ENCODE results near the gene BNIP3.

The BNIP3 gene

GRCh38 chr10:131981429-131982184 lies at the start of gene BNIP3:
Gene BNIP3 (minus strand): TSS chr10:131981923. CDS start chr10:131981806, 117 bp downstream.
- peaks cover 20% of the 10 kb centered on the region for H3K4me1 ChIP-seq (ENCODE audit: insufficient read depth, low read length)
- H3K4me3 ChIP-seq (ENCODE audit: low read length): peak within 1 kb of the TSS; percentile 55
- H3K27me3 ChIP-seq (ENCODE audit: insufficient read depth, low read length): no peaks in the 10 kb centered on the region
- H3K9me3 ChIP-seq (ENCODE audit: low read length): no peaks in the 10 kb centered on the region
- H3K36me3 ChIP-seq (ENCODE audit: insufficient read depth, low read length): no peaks in the 10 kb centered on the region
- H2AFZ ChIP-seq (ENCODE audit: low read depth, low read length): peak within 1 kb of the TSS; percentile 97

- peaks cover 23% of the 10 kb centered on the region for H3K27me3 ChIP-seq (ENCODE audit: insufficient read depth, low read length)
- no peak overlapping the region for H2AFZ ChIP-seq (ENCODE audit: low read depth, low read length)
- H3K36me3 ChIP-seq (ENCODE audit: insufficient read depth, low read length): no peaks in the 10 kb centered on the region
- H3K4me3 ChIP-seq (ENCODE audit: low read length): no peak overlapping the region
- peaks cover 3% of the 10 kb centered on the region for H3K9me3 ChIP-seq (ENCODE audit: low read length)
- peaks cover 1% of the 10 kb centered on the region for H3K4me1 ChIP-seq (ENCODE audit: insufficient read depth, low read length)
Observed at GRCh38 chr10:132030898-132031463, 49.3 kb upstream of the BNIP3 start.

- H3K9me3 ChIP-seq (ENCODE audit: low read length): no peaks in the 10 kb centered on the region
- H2AFZ ChIP-seq (ENCODE audit: low read depth, low read length): no peak overlapping the region
- no peaks in the 10 kb centered on the region for H3K4me1 ChIP-seq (ENCODE audit: insufficient read depth, low read length)
- H3K4me3 ChIP-seq (ENCODE audit: low read length): no peak overlapping the region
- H3K36me3 ChIP-seq (ENCODE audit: insufficient read depth, low read length): no peaks in the 10 kb centered on the region
- peaks cover 1% of the 10 kb centered on the region for H3K27me3 ChIP-seq (ENCODE audit: insufficient read depth, low read length)
Observed at GRCh38 chr10:132028706-132029105, 47.0 kb upstream of the BNIP3 start.

GRCh38 chr10:132027423-132027983 lies 45.8 kb upstream of the BNIP3 start:
- no peak overlapping the region for H2AFZ ChIP-seq (ENCODE audit: low read depth, low read length)
- no peaks in the 10 kb centered on the region for H3K4me1 ChIP-seq (ENCODE audit: insufficient read depth, low read length)
- no peaks in the 10 kb centered on the region for H3K27me3 ChIP-seq (ENCODE audit: insufficient read depth, low read length)
- H3K9me3 ChIP-seq (ENCODE audit: low read length): no peaks in the 10 kb centered on the region
- no peak overlapping the region for H3K4me3 ChIP-seq (ENCODE audit: low read length)
- no peaks in the 10 kb centered on the region for H3K36me3 ChIP-seq (ENCODE audit: insufficient read depth, low read length)

GRCh38 chr10:132023092-132023811 lies 41.5 kb upstream of the BNIP3 start:
- Histone ChIP-seq H3K27me3 (ENCODE audit: insufficient read depth, low read length) (peaks cover 4% of the 10 kb centered on the region), H3K4me3 (ENCODE audit: low read length) (no peak overlapping the region), H3K9me3 (ENCODE audit: low read length) (no peaks in the 10 kb centered on the region), H3K36me3 (ENCODE audit: insufficient read depth, low read length) (no peaks in the 10 kb centered on the region), H3K4me1 (ENCODE audit: insufficient read depth, low read length) (no peaks in the 10 kb centered on the region), H2AFZ (ENCODE audit: low read depth, low read length) (no peak overlapping the region)

- Histone ChIP-seq H3K36me3 (ENCODE audit: insufficient read depth, low read length) (no peaks in the 10 kb centered on the region), H2AFZ (ENCODE audit: low read depth, low read length) (no peak overlapping the region), H3K4me3 (ENCODE audit: low read length) (no peak overlapping the region), H3K9me3 (ENCODE audit: low read length) (no peaks in the 10 kb centered on the region), H3K27me3 (ENCODE audit: insufficient read depth, low read length) (peaks cover 4% of the 10 kb centered on the region), H3K4me1 (ENCODE audit: insufficient read depth, low read length) (no peaks in the 10 kb centered on the region)
Observed at GRCh38 chr10:132022241-132022640, 40.5 kb upstream of the BNIP3 start.

- Histone ChIP-seq H3K27me3 (ENCODE audit: insufficient read depth, low read length) (peaks cover 4% of the 10 kb centered on the region), H3K36me3 (ENCODE audit: insufficient read depth, low read length) (no peaks in the 10 kb centered on the region), H3K4me3 (ENCODE audit: low read length) (no peak overlapping the region), H2AFZ (ENCODE audit: low read depth, low read length) (no peak overlapping the region), H3K4me1 (ENCODE audit: insufficient read depth, low read length) (no peaks in the 10 kb centered on the region), H3K9me3 (ENCODE audit: low read length) (no peaks in the 10 kb centered on the region)
Observed at GRCh38 chr10:132021504-132022143, 39.9 kb upstream of the BNIP3 start.

GRCh38 chr10:132021046-132021445 lies 39.3 kb upstream of the BNIP3 start:
- Histone ChIP-seq H3K9me3 (ENCODE audit: low read length) (no peaks in the 10 kb centered on the region), H3K27me3 (ENCODE audit: insufficient read depth, low read length) (peaks cover 4% of the 10 kb centered on the region), H3K4me1 (ENCODE audit: insufficient read depth, low read length) (no peaks in the 10 kb centered on the region), H2AFZ (ENCODE audit: low read depth, low read length) (no peak overlapping the region), H3K36me3 (ENCODE audit: insufficient read depth, low read length) (no peaks in the 10 kb centered on the region), H3K4me3 (ENCODE audit: low read length) (no peak overlapping the region)

- H3K9me3 ChIP-seq (ENCODE audit: low read length): no peaks in the 10 kb centered on the region
- H3K4me3 ChIP-seq (ENCODE audit: low read length): no peak overlapping the region
- no peaks in the 10 kb centered on the region for H3K4me1 ChIP-seq (ENCODE audit: insufficient read depth, low read length)
- peaks cover 4% of the 10 kb centered on the region for H3K27me3 ChIP-seq (ENCODE audit: insufficient read depth, low read length)
- no peaks in the 10 kb centered on the region for H3K36me3 ChIP-seq (ENCODE audit: insufficient read depth, low read length)
- H2AFZ ChIP-seq (ENCODE audit: low read depth, low read length): no peak overlapping the region
Observed at GRCh38 chr10:132020456-132020855, 38.7 kb upstream of the BNIP3 start.

- H2AFZ ChIP-seq (ENCODE audit: low read depth, low read length): no peak overlapping the region
- no peaks in the 10 kb centered on the region for H3K4me1 ChIP-seq (ENCODE audit: insufficient read depth, low read length)
- H3K4me3 ChIP-seq (ENCODE audit: low read length): no peak overlapping the region
- no peaks in the 10 kb centered on the region for H3K9me3 ChIP-seq (ENCODE audit: low read length)
- peaks cover 4% of the 10 kb centered on the region for H3K27me3 ChIP-seq (ENCODE audit: insufficient read depth, low read length)
- no peaks in the 10 kb centered on the region for H3K36me3 ChIP-seq (ENCODE audit: insufficient read depth, low read length)
Observed at GRCh38 chr10:132019366-132019765, 37.6 kb upstream of the BNIP3 start.

GRCh38 chr10:132018446-132018845 lies 36.7 kb upstream of the BNIP3 start:
- Histone ChIP-seq H3K36me3 (ENCODE audit: insufficient read depth, low read length) (no peaks in the 10 kb centered on the region), H3K4me1 (ENCODE audit: insufficient read depth, low read length) (no peaks in the 10 kb centered on the region), H3K9me3 (ENCODE audit: low read length) (no peaks in the 10 kb centered on the region), H2AFZ (ENCODE audit: low read depth, low read length) (no peak overlapping the region), H3K27me3 (ENCODE audit: insufficient read depth, low read length) (peaks cover 4% of the 10 kb centered on the region), H3K4me3 (ENCODE audit: low read length) (no peak overlapping the region)

- no peaks in the 10 kb centered on the region for H3K9me3 ChIP-seq (ENCODE audit: low read length)
- no peak overlapping the region for H3K4me3 ChIP-seq (ENCODE audit: low read length)
- no peaks in the 10 kb centered on the region for H3K4me1 ChIP-seq (ENCODE audit: insufficient read depth, low read length)
- no peak overlapping the region for H2AFZ ChIP-seq (ENCODE audit: low read depth, low read length)
- peaks cover 8% of the 10 kb centered on the region for H3K27me3 ChIP-seq (ENCODE audit: insufficient read depth, low read length)
- H3K36me3 ChIP-seq (ENCODE audit: insufficient read depth, low read length): no peaks in the 10 kb centered on the region
Observed at GRCh38 chr10:132016514-132016913, 34.8 kb upstream of the BNIP3 start.

- H2AFZ ChIP-seq (ENCODE audit: low read depth, low read length): no peak overlapping the region
- peaks cover 4% of the 10 kb centered on the region for H3K9me3 ChIP-seq (ENCODE audit: low read length)
- no peaks in the 10 kb centered on the region for H3K4me1 ChIP-seq (ENCODE audit: insufficient read depth, low read length)
- no peaks in the 10 kb centered on the region for H3K36me3 ChIP-seq (ENCODE audit: insufficient read depth, low read length)
- H3K27me3 ChIP-seq (ENCODE audit: insufficient read depth, low read length): peaks cover 19% of the 10 kb centered on the region
- H3K4me3 ChIP-seq (ENCODE audit: low read length): no peak overlapping the region
Observed at GRCh38 chr10:132011445-132011844, 29.7 kb upstream of the BNIP3 start.

All from neuron (in vitro differentiated cells).